ENCODE data around the gene PRKACA. TPM values are rescaled to one million over a fixed set of nuclear protein-coding genes. Genes with fewer than 3 reads are reported as not detected.
"Not testable (repeated sequence)": the region's sequence is repeated elsewhere in the genome, so short reads cannot be mapped to it uniquely, and the experiment has no call there.

Gene PRKACA
- total and polyA plus RNA-seq, 8 donors = 25.3 to 42.9 (median 30.3) TPM

- H3K27me3 ChIP-seq; H3K36me3 ChIP-seq; H3K4me1 ChIP-seq; H3K4me3 ChIP-seq; H3K9me3 ChIP-seq; intact Hi-C loops (cut with DNase I); FAIRE-seq: not testable (repeated sequence)
- DNase-seq = peak in 2 of 6 donors; percentile 33 to 39
- ATAC-seq = peak; percentile 63 to 86 (median 86)
- peak; percentile 14 to 35 (median 28) for TF ChIP-seq CTCF (IDR thresholded peaks at IDR 0.05)
- 57 to 66% methylated on average over 19 of the region's 19 CpGs for WGBS, 2 donors
- peak overlapping the region in 1 of 4 donors; percentile 13 for H3K27ac ChIP-seq
These were observed 74.6 kb downstream of the PRKACA start for GRCh38 chr19:14042659-14043608.

Other genes with a start within 250 kb of the PRKACA start
- gene NANOS3, start 240.6 kb downstream of the PRKACA start, total RNA-seq = 1 to 10 TPM in 1 of 6 donors, under 1 TPM in 3, not detected in 2; 0.39 to 1.4 (median 0.62) TPM
- 1 to 10 TPM in 1 of 2 donors, under 1 TPM in 1; 0.65 to 3.1 TPM for gene NANOS3, start 240.6 kb downstream of the PRKACA start, polyA plus RNA-seq
- 1 to 10 TPM; 2.6 to 4.5 (median 3.9) TPM for gene BRME1, start 211.6 kb downstream of the PRKACA start, total RNA-seq
- 10 to 100 TPM in 1 of 2 donors, 1 to 10 TPM in 1; 8.1 to 15.3 TPM for gene BRME1, start 211.6 kb downstream of the PRKACA start, polyA plus RNA-seq
- gene CC2D1A, start 211.6 kb downstream of the PRKACA start, total RNA-seq = 10 to 100 TPM; 23.0 to 29.7 (median 26.2) TPM
- 10 to 100 TPM; 57.5 to 78.6 TPM for gene CC2D1A, start 211.6 kb downstream of the PRKACA start, polyA plus RNA-seq
- gene PODNL1, start 179.3 kb downstream of the PRKACA start, total RNA-seq = 1 to 10 TPM in 1 of 6 donors, under 1 TPM in 3, not detected in 2; 0.25 to 2.0 (median 0.84) TPM
- gene PODNL1, start 179.3 kb downstream of the PRKACA start, polyA plus RNA-seq = under 1 TPM; 0.40 to 0.76 TPM
- gene DCAF15, start 165.3 kb downstream of the PRKACA start, total RNA-seq = 10 to 100 TPM in 3 of 6 donors, 1 to 10 TPM in 3; 7.8 to 15.2 (median 10.3) TPM
- 10 to 100 TPM; 37.8 to 50.7 TPM for gene DCAF15, start 165.3 kb downstream of the PRKACA start, polyA plus RNA-seq
- 10 to 100 TPM in 1 of 6 donors, 1 to 10 TPM in 5; 5.5 to 10.6 (median 6.8) TPM for gene RFX1, start 111.4 kb downstream of the PRKACA start, total RNA-seq
- 10 to 100 TPM; 11.7 to 55.6 TPM for gene RFX1, start 111.4 kb downstream of the PRKACA start, polyA plus RNA-seq
- not detected for gene RLN3, start 89.6 kb downstream of the PRKACA start, total RNA-seq
- gene RLN3, start 89.6 kb downstream of the PRKACA start, polyA plus RNA-seq = not detected
- gene IL27RA, start 86.0 kb downstream of the PRKACA start, total RNA-seq = 1 to 10 TPM in 5 of 6 donors, under 1 TPM in 1; 0.88 to 8.2 (median 1.9) TPM
- 1 to 10 TPM; 1.4 to 3.1 TPM for gene IL27RA, start 86.0 kb downstream of the PRKACA start, polyA plus RNA-seq
- 10 to 100 TPM in 5 of 6 donors, 1 to 10 TPM in 1; 5.6 to 21.2 (median 15.9) TPM for gene PALM3, start 55.7 kb downstream of the PRKACA start, total RNA-seq
- gene PALM3, start 55.7 kb downstream of the PRKACA start, polyA plus RNA-seq = 100 to 1,000 TPM in 1 of 2 donors, 10 to 100 TPM in 1; 61.9 to 155 TPM
- gene MISP3, start 45.0 kb downstream of the PRKACA start, total RNA-seq = 1 to 10 TPM; 6.4 to 9.4 (median 7.4) TPM
- 10 to 100 TPM; 13.3 to 21.4 TPM for gene MISP3, start 45.0 kb downstream of the PRKACA start, polyA plus RNA-seq
- gene C19orf67, start 32.0 kb downstream of the PRKACA start, total RNA-seq = not detected
- not detected for gene C19orf67, start 32.0 kb downstream of the PRKACA start, polyA plus RNA-seq
- gene SAMD1, start 27.0 kb downstream of the PRKACA start, total RNA-seq = 10 to 100 TPM in 4 of 6 donors, 1 to 10 TPM in 2; 7.9 to 24.3 (median 15.1) TPM
- 10 to 100 TPM; 17.2 TPM for gene SAMD1, start 27.0 kb downstream of the PRKACA start, polyA plus RNA-seq
- 1 to 10 TPM in 2 of 6 donors, under 1 TPM in 4; 0.14 to 1.1 (median 0.41) TPM for gene ASF1B, start 18.8 kb upstream of the PRKACA start, total RNA-seq
- gene ASF1B, start 18.8 kb upstream of the PRKACA start, polyA plus RNA-seq = under 1 TPM; 0.30 to 0.70 TPM
- 10 to 100 TPM in 2 of 6 donors, 1 to 10 TPM in 4; 8.3 to 11.7 (median 9.6) TPM for gene ADGRL1, start 88.4 kb upstream of the PRKACA start, total RNA-seq
- gene ADGRL1, start 88.4 kb upstream of the PRKACA start, polyA plus RNA-seq = 10 to 100 TPM; 10.1 to 16.8 TPM

All from pancreas (tissue), 10 donors.